PC-3 (cell line): ENCODE measurements around the gene TGFBI. TPM values are rescaled to one million over a fixed set of nuclear protein-coding genes. Genes with fewer than 3 reads are reported as not detected.

Experiments
- ATAC-seq: fragments of 200-7000 bp; cut with Tn5 transposase; 2 replicates; pipeline ENCODE4 v1.9.1; 2020; ENCODE audit warnings: mild to moderate bottlenecking, moderate library complexity
- BruUV-seq: library from RNA; stranded (reverse); fragments of 400-500 nt; replicated peaks from 2 replicates; lab custom pipeline; 2021; lab: Mats Ljungman, UMichigan
- CTCF ChIA-PET: fragments of 300-600 bp; sonication (Branson Sonifier 250); formaldehyde crosslinking; loops from one replicate; lab custom pipeline; 2022; ENCODE audit warnings: antibody characterized with exemption; lab: Charles Lee
- POLR2A ChIA-PET: fragments of 300-600 bp; sonication (Branson Sonifier 250); formaldehyde crosslinking; loops from one replicate; lab custom pipeline; 2022; ENCODE audit warnings: antibody characterized with exemption; ENCODE audit not compliant: unreplicated experiment; lab: Charles Lee
- DNase-seq: peaks from one replicate; pipeline ENCODE4 v3.0.0-alpha.2; 2015
- H2AFZ ChIP-seq: fragments of 300-600 bp; sonication (generic); 2 replicates; pipeline ENCODE4 v1.6.0; 2016; ENCODE audit warnings: antibody characterized with exemption, low read length
- H3F3A ChIP-seq: fragments of 300-600 bp; sonication (generic); one replicate; pipeline ENCODE4 v1.6.0; 2017; ENCODE audit warnings: antibody characterized with exemption, low read length, control low read depth, mild to moderate bottlenecking; ENCODE audit not compliant: unreplicated experiment
- H3K27ac ChIP-seq: fragments of 300-600 bp; sonication (generic); 2 replicates; pipeline ENCODE4 v1.5.1; 2016; ENCODE audit warnings: mild to moderate bottlenecking, low read length
- H3K27me3 ChIP-seq: fragments of 300-600 bp; sonication (generic); 2 replicates; pipeline ENCODE4 v1.6.1; 2016; ENCODE audit warnings: low read length, mixed read lengths
- H3K36me3 ChIP-seq: fragments of 300-600 bp; sonication (generic); 2 replicates; pipeline ENCODE4 v1.6.1; 2016; ENCODE audit warnings: low read depth, mixed run types, low read length, mixed read lengths
- H3K4me1 ChIP-seq: fragments of 300-600 bp; sonication (generic); 2 replicates; pipeline ENCODE4 v1.5.1; 2016; ENCODE audit warnings: low read length; ENCODE audit not compliant: insufficient read depth
- H3K4me2 ChIP-seq: fragments of 300-600 bp; sonication (generic); 2 replicates; pipeline ENCODE4 v1.6.0; 2016; ENCODE audit warnings: low read length
- H3K4me3 ChIP-seq: fragments of 300-600 bp; sonication (generic); 2 replicates; pipeline ENCODE4 v1.5.1; 2016; ENCODE audit warnings: mild to moderate bottlenecking, low read length, mixed read lengths
- H3K79me2 ChIP-seq: fragments of 300-600 bp; sonication (generic); 2 replicates; pipeline ENCODE4 v1.6.1; 2017; ENCODE audit warnings: low read length, mixed read lengths
- H3K9ac ChIP-seq: fragments of 300-600 bp; sonication (generic); 2 replicates; pipeline ENCODE4 v1.6.0; 2016; ENCODE audit warnings: mild to moderate bottlenecking, low read length
- H3K9me2 ChIP-seq: fragments of 300-600 bp; sonication (generic); replicated peaks from 2 replicates; pipeline ENCODE4 v1.6.1; 2016; ENCODE audit warnings: mixed run types, low read length, mixed read lengths
- H3K9me3 ChIP-seq: fragments of 300-600 bp; sonication (generic); 2 replicates; pipeline ENCODE4 v1.6.1; 2016; ENCODE audit warnings: low read length, mixed read lengths
- H4K20me1 ChIP-seq: fragments of 300-600 bp; sonication (generic); 2 replicates; pipeline ENCODE4 v1.6.1; 2016; ENCODE audit warnings: low read length, mixed read lengths
- CTCF ChIP-seq: fragments of 300-600 bp; sonication (generic); conservative IDR thresholded peaks from 2 replicates; pipeline ENCODE4 v1.5.1; 2017; ENCODE audit warnings: antibody characterized with exemption, low read depth, mild to moderate bottlenecking, low read length
- EZH2 ChIP-seq: fragments of 300-600 bp; sonication (generic); IDR thresholded peaks from one replicate; pipeline ENCODE4 v1.6.1; 2017; ENCODE audit warnings: antibody characterized with exemption, mild to moderate bottlenecking, low read length; ENCODE audit not compliant: unreplicated experiment
- EZH2phosphoT487 ChIP-seq: fragments of 300-600 bp; sonication (generic); IDR thresholded peaks from 2 replicates; pipeline ENCODE4 v1.6.1; 2018; ENCODE audit warnings: mild to moderate bottlenecking, antibody characterized with exemption, low read length, borderline replicate concordance
- intact Hi-C: fragments of 100-400 bp; cut with micrococcal nuclease; formaldehyde crosslinking; loops from 2 replicates; pipeline ENCODE4 v1.9.0; 2023
- total RNA-seq: library from RNA; depleted of rRNA; stranded (reverse); fragments of >200 nt; gene quantifications from 2 replicates; pipeline ENCODE4 v1.2.3, GENCODE V29; 2014

The TGFBI gene
- total RNA-seq, 1 experiment from 2014 or later = 4.8 TPM

DNA sequence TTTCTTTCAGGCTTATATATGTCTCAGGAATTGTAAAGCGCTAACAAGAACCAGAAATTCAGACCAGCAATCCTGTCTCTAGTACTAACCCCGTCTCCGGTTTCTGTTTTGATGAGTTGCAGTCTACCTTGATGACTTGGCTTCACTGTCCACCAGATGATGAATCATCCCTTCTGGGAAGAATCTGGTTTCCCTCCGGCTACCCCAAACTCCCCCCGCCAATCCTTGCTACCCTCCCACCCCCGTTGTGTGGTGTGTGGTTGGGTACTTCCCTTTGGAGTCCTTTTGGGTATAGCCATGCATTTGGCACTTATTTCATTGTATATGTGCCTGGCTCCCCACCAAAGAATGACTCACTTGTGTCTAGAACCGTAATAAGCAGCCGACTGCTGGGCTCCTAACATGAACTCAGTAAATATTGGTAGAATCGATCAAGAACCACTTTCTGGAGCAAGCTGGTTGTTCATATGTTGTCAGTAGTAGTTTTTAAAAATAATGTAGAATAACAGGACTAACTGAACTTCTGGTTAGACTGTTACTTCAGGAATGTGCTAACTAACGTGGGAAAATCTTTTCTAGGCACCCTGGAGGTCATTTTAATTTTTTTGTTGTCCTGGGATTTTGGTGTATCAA, 8.3 kb upstream of the TGFBI start:
- intact Hi-C loops = no loop called here
- no peaks in the 10 kb centered on the region for H3K27me3 ChIP-seq
- H3F3A ChIP-seq = no peaks in the 10 kb centered on the region
- ATAC-seq = peak; percentile 81
- H3K4me3 ChIP-seq = peak overlapping the region; percentile 32; the same call in 1 of the 2 replicates
- H2AFZ ChIP-seq = no peak overlapping the region
- H3K9me2 ChIP-seq = no peaks in the 10 kb centered on the region
- H3K36me3 ChIP-seq = no peaks in the 10 kb centered on the region
- no peaks in the 10 kb centered on the region for H3K79me2 ChIP-seq
- H3K9ac ChIP-seq = no peak overlapping the region; the same call in 1 of the 2 replicates
- H3K4me2 ChIP-seq = peak overlapping the region; percentile 73
- peak; percentile 96 for DNase-seq
- H3K4me1 ChIP-seq = peaks cover 42% of the 10 kb centered on the region
- TF ChIP-seq EZH2phosphoT487 (no peak), CTCF (no peak), EZH2 (no peak)
- peak overlapping the region; percentile 60 for H3K27ac ChIP-seq
- no TSS peak for BruUV-seq
- H4K20me1 ChIP-seq = no peaks in the 10 kb centered on the region
- POLR2A ChIA-PET = no interaction called here
- no peaks in the 10 kb centered on the region for H3K9me3 ChIP-seq
- CTCF ChIA-PET = no interaction called here

- no peaks in the 10 kb centered on the region for H4K20me1 ChIP-seq
- intact Hi-C loops = no loop called here
- POLR2A ChIA-PET = no interaction called here
- H3F3A ChIP-seq = no peaks in the 10 kb centered on the region
- CTCF ChIA-PET = no interaction called here
- peak overlapping the region; percentile 27 for H3K4me2 ChIP-seq
- H3K79me2 ChIP-seq = no peaks in the 10 kb centered on the region
- peak overlapping the region; percentile 27 for H3K27ac ChIP-seq
- H3K9me2 ChIP-seq = no peaks in the 10 kb centered on the region
- peaks cover 40% of the 10 kb centered on the region for H3K4me1 ChIP-seq
- no peak for DNase-seq
- H3K4me3 ChIP-seq = no peak overlapping the region
- no peaks in the 10 kb centered on the region for H3K9me3 ChIP-seq
- ATAC-seq = no peak
- no peak overlapping the region for H2AFZ ChIP-seq
- H3K27me3 ChIP-seq = no peaks in the 10 kb centered on the region
- no TSS peak for BruUV-seq
- TF ChIP-seq EZH2phosphoT487 (no peak), EZH2 (no peak), CTCF (no peak)
- no peak overlapping the region for H3K9ac ChIP-seq
- no peaks in the 10 kb centered on the region for H3K36me3 ChIP-seq
These were observed 7.8 kb upstream of the TGFBI start for GRCh38 chr5:136021016-136021405.

GRCh38 chr5:136022965-136023364, 5.8 kb upstream of the TGFBI start:
- POLR2A ChIA-PET = no interaction called here
- BruUV-seq = no TSS peak
- H3K4me1 ChIP-seq = peaks cover 24% of the 10 kb centered on the region
- no peak overlapping the region for H3K4me3 ChIP-seq
- intact Hi-C loops = no loop called here
- no peaks in the 10 kb centered on the region for H4K20me1 ChIP-seq
- ATAC-seq (no peak), DNase-seq (no peak)
- H3K9me2 ChIP-seq = no peaks in the 10 kb centered on the region
- H3K27ac ChIP-seq = no peak overlapping the region
- no peak overlapping the region for H3K4me2 ChIP-seq
- CTCF ChIA-PET = no interaction called here
- no peaks in the 10 kb centered on the region for H3K9me3 ChIP-seq
- no peaks in the 10 kb centered on the region for H3K79me2 ChIP-seq
- no peaks in the 10 kb centered on the region for H3K27me3 ChIP-seq
- no peaks in the 10 kb centered on the region for H3F3A ChIP-seq
- H2AFZ ChIP-seq = no peak overlapping the region
- no peak overlapping the region for H3K9ac ChIP-seq
- no peaks in the 10 kb centered on the region for H3K36me3 ChIP-seq
- no peak for TF ChIP-seq CTCF
- TF ChIP-seq EZH2 = no peak
- TF ChIP-seq EZH2phosphoT487 = no peak
